ENCODE data around the gene FBXL13.

FBXL13 gene

DNA sequence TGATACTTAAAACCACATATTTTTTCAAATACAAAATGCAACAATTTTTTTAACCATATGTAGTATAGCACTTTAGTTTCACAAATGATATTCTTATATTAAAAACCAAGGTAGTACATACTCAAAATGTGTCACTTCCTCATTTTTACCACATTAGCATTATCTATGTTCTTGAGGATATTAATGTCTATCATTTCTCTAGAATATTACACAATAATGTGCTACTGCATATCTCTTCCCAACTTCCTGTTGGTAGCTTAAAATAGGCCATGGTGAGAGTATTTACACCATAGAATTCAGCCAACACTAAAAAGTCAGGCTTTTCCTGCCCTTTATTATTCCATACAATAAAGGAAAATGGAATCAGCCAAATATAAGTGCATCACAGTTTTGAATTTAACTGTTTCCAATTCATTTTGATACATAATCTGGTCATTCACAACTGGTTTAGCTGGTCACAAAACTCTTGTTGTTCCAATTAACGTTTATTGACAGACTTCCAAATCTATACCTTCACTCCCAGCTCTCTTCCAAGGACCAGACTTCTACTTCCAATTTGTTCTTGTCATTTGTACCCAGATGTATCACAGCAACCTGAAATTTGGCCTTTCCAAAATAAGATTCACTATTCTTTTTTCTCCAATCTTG lies 181.8 kb downstream of the FBXL13 start:
- DNase-seq (ENCODE audit: low spot score) = no peak

DNA sequence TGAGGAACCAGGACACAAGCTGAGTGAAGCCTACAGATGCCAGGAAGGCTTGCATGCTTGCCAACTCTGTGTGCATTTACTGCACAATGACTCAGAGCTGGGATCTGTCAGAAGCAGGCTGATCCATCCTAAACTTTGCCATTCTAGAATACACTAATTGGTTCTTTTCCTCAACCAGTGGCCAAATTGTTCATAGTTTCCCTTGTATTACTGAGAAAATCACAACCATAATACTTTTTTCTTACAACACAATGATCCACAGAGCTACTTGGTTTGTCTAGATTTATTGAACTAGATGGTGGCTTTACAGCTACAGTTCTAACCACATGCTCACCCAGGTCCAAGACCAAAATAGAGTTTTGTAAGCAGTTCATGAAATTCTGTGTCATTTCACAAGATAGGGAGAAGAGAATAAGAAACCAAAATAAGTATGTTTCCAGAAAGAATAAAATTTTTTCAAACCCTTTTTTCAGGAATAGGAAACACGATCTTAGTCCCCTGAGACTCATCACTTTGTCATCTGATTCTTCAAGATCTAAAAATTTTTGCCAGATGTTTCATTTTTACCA lies 182.8 kb downstream of the FBXL13 start:
- DNase-seq (ENCODE audit: low spot score) = no peak

DNA sequence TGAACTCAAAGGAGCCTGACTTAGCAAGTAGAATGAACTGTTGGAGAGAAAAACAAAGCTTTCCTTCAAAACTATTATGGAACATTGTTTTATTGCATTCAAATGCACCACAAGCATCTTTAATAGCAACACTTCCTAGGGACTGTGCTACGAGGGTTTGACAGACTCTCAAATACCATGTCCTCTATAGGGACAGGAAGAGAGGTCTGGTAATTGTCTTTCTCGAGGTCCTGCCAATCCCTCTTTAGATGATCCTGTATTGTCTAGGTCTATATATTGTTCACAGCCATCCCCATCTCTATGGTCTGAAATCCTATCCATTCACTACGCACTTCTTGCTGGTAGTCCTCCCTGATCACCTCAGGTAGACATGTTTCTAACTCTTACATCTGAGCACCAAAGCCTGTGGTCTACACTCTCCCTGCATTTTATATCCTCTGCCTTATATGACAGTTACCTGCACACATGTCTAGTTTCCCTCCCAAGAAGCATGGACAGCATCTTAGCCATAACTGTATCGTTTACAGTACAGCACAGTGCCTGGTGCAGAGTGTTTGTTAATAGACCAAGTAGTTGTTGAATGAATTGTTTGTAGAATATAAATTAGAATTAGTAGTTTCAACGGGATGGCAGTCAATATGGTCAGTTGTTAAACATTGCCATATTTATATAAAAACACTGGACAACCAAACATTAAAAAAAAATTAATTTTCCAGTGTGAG lies 183.5 kb downstream of the FBXL13 start:
- DNase-seq (ENCODE audit: low spot score) = no peak

DNA sequence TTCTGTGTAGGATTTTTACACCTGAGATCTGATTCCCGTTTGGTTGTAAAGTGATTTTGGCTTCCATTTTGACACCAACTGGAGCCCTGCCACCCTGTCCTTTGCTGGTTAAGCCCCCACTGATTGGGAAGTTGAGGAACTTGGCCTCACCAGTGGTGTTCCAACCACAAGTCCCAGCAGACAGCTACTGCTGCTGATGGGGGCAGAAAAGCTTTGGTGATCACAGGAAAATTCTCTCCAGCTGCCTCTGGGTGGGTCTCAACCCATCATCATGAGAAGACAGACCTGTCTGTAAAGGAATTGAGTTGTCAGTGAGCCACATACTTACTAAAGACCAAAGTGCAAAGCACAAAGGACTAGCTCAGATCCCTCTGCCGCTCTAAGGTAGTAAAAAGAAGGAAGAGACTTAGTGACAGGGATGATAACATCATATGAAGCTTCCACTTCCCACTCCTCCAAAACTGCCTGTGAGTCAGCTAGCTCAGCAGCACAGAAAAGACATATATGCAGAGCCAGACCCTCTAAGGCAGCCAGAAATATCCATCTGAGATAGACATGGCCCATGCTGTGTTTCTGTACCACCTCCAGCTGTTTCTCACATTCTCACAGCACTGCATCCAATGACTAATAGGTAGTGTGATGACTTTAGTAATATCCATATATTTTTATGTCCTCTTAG lies 184.2 kb downstream of the FBXL13 start:
- no peak for DNase-seq (ENCODE audit: low spot score)

DNA sequence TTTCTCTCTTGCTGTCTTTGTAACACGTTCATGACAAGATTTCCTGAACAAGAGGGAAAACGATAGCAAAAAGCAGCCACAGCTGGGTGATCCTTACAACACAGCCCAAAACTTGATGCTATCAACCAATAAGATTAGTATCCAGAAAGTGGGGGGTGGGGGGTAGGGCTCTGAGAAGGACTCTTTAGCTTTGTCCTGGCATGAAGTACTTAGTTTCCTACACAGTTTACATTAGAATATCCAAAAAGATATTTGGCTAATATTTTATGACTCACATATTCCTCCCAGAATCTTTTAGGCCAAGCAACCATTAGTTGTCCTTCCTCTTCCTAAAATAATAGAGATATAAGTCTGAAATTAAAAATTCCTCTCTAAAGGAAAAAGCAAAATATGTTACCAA lies 184.7 kb downstream of the FBXL13 start:
- DNase-seq (ENCODE audit: low spot score) = no peak

DNA sequence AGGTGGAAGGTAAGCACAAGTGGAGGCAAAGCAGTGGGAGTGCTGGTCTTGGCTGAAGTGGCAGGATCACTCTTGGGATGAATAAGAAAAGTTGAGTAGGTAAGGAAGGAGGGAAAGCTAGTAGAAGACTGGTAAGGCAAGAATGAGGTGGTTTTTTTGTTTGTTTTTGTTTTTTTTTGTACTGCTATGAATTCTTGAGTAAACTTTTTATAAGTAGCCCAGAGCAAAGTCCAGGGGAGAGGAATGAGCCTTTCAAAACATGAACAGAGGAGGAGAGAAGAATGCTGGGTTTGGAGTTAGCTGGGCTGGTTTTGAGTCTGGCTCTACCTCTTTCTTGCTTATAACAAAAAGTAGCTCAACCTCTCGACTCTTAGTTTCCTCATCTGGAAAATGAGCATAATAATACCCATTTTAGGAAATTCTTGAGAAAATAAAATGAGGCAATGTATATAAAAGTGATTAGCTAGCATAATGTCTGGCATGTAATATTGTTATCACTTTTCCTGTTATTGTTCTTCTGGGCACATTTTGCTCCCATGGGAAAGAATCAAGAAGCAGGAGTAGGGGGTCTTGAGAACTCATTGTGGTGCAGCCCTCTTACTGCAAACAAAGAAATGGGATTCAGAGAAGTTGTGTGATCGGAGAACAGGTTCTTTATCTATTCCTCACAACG lies 185.9 kb downstream of the FBXL13 start:
- no peak for DNase-seq (ENCODE audit: low spot score)

DNA sequence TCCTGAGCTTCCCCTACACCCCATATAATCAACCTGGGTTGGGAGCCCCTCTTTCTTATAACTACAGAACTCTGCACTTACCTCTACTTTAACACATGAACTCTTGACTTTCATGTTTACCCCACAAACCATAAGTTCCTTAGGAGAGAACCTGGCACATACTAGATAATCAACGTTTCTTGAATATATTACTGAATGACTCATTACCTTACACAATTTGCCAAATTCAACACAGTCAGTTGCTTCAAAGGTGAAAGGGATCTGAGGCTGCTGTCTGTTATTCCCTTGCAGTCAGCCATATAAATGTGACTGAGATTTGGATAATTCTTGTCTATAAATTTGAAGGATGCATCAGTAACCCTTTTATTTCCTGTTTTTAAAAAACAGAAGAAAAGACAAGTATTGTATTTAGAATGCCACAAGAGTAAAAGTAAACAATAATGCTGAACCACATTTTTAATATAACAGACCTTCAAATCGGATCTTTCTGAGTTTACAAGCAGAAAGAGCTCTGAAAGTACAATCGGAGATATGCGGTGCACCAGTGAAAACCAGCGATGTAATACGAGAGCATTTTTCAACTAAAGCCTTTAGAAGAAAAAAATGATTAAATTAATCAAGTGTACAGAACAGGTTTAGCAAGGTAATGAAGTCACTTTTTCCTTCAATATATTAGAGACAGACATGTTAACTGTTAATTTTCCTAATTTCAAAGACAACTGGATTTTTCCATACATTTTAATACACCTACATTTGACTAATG lies 191.3 kb downstream of the FBXL13 start:
- no peak for DNase-seq (ENCODE audit: low spot score)

DNA sequence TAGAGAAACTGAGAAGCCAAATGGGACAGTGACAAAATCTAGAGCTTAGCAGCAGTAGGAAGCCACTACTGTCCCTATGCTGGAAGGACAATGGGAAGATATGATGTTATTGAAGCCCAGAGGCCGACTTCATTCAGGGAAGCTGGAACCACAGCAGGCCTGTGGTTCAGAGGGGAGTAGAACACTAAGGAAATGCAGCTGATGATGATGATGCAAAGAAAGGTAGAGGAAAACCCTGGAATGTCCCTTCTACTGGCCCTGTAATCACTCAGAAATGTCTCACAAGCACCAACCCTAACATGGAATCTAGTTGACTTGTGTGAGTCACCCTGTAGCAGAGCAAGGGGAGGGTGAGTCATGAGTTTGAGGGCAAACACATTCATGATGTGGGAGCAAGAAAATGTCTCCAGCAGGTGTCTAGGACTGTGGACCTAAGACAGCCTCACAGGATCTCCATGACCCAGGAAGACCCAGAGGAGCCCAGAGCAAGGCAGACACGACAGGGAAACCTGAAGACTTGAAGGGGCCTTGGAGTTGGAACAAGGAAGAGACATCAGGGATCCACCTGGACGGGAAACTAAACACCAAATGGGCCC lies 198.8 kb downstream of the FBXL13 start:
- DNase-seq (ENCODE audit: low spot score) = no peak

DNA sequence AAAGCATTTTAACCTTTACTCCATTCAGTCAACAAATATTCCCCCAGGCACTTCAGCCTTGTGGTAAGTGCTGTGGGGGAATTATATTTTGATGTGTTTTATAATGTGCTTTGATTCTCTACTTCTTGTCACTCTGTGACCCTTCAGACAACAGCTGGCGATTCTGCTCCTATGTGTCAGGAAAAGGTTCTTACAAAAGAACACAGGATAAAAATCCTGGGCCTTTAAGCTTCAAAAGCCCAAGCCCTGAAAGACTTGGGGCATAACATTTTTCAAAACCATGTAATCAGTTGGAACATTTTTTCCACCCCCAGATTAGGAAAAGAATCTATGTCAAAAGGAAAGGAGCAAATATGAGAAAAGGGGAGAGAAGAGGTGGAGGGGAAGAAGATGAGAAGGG lies 199.6 kb downstream of the FBXL13 start:
- no peak for DNase-seq (ENCODE audit: low spot score)

DNA sequence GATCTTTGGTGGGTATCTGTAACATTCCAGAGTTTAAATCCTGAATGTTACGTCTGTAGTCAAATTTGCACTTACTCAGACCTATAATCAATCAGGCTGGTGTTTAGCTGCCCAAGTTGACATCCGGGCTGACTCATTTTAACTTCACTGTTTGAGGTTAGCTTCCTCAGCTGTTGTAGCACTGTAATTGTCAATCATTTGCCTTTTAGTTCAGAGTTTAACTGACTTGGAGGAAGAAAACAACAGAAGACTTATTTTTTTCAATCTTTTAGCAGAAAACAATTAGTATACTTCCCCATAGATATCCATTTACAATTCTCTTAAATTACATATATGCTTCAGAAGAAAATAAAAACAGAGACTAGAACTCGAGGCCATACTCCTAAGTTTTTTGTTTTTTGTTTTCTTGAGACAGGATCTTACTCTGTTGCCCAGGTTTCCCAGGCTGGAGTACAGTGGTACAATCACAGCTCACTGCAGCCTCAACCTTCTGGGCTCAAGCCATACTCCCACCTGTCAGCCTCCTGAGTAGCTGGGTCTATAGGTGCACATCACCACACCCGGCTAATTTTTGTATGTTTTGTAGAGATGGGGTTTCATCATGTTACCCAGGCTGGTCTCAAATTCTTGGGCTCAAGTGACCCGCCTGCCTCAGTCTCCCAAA lies 200.3 kb downstream of the FBXL13 start:
- no peak for DNase-seq (ENCODE audit: low spot score)

DNA sequence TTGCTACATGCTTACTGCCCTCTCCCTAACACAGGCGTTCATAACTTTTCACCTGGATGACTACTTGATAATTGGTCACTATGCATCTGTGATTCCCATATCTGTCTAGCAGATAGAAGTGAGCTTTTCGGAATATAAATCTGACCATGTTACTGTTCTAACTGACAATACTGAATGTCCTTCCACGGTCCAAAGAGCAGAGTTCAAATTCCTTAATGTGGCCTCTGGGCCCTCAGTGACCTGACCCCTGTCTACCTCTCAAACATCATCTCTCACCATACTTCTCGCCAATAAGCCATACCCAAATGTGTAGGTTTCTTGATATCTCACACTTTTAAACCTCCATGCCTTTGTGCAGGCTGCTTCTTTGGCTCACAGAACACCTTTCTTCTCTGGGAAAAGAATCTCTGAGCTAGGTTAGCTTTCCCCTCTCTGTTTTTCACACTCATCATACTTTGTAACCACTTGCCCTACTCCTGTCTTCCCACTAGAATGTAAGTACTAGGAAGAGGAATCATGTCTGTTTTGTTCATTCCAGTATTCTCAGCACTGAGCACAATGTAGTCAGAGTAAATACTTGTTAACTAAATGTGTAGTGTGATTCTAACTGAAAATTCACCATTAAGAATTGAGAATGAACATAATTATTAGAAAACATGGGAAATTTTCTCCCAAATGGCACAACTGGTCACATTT lies 201.0 kb downstream of the FBXL13 start:
- DNase-seq (ENCODE audit: low spot score) = no peak

DNA sequence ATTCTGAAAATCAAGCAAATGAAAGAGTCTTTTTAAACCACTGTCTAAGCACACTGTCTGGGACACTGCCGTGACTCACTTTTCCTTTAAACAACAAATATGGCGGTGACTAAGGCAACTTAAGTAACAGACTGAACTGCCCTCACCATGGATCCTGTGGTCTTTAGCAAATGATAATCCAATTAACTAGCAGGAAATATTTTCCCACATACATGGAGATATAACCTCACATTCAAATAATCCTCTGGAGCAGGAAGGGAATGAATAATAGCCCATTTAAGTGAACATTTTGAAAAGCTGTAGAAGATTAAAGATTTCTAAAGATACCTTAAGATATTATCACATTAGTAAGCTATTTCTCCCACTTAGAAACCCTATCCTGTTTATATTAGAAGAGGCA lies 202.1 kb downstream of the FBXL13 start:
- DNase-seq (ENCODE audit: low spot score) = no peak

DNA sequence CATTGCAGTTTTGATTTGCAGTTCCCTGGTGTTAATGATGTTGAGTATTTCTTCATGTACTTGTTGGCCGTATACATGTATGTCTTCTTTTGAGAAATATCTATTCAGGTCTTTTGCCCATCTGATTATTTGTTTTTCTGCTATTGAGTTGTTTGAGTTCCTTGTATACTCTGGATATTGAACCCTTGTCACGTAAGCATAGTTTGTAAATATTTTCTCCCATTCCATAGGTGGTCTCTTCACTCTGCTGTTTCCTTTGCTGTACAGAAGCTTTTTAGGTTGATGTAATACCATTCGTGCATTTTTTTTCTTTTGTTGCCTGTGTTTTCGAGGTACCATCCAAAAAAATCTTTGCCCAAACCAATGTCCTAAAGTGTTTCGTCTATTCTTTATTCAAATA lies 205.4 kb downstream of the FBXL13 start:
- no peak for DNase-seq (ENCODE audit: low spot score)

DNA sequence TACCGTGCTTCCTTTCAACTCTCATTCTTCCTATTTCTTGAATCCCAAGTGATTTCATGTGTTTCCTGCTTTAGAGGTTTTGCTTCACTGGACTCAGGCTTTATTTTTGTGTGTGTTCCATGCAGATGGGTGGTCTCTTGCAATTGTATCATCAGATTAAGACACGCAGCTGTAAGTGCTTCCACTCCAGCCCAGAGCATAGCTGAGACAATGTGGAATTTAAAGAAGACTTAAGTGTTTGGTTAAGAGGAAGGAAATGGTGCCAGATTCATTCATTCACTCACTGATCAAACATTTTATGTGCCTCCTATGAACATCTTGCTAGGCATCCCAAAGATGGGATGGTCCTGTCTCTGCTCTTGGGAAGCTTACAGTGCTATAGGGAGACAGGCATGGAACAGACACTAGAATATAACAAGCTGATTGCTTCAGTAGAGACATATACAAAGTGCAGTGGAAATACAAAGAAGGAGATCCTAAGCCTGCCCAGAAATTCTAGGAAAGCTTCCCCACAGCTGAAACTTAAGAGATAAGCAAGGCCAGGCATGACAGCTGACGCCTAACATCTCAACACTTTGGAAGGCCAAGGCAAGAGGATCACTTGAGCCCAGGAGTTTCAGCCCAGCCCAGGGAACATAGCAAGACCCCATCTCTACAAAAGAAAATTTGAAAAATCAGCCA lies 207.9 kb downstream of the FBXL13 start:
- DNase-seq (ENCODE audit: low spot score) = no peak

DNA sequence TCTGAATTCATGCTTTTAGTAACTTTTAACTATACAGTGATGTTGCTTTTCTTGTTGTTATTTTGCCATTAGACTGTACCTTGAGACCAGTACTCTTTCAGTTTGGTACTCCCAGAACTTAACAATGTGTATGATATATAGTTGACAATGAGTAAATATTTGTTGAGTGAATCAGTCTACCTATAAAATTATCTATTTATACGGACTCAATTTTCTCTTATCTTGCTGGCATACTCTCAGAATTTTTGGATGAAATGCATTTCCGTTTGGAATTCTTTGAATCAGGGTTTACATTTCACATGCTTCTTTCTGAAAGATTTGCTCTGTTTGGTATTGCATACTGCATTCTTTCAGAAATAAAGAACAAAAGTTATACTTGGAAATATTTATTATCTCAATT lies 209.6 kb downstream of the FBXL13 start:
- no peak for DNase-seq (ENCODE audit: low spot score)

DNA sequence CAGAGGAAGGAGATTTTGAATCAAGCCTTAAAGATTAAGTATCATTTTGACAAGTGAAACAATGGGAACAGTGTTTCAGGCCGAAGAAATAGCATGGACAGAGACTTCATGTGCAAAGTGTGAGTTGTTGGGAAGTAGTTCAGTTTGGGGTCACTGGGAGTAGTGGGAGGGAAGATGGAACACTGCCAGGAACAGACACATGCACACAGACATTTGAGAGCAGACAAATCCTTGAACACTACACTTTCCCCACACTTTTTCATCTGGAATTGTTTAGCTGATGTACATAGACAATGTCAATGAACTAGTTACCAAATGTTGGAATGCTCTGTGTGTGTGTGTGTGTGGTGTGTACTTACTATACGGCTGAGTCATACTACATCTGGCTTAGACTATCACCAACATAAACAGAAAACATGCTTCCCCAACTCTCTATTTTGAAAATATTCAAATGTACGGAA lies 214.2 kb downstream of the FBXL13 start:
- DNase-seq (ENCODE audit: low spot score) = no peak

DNA sequence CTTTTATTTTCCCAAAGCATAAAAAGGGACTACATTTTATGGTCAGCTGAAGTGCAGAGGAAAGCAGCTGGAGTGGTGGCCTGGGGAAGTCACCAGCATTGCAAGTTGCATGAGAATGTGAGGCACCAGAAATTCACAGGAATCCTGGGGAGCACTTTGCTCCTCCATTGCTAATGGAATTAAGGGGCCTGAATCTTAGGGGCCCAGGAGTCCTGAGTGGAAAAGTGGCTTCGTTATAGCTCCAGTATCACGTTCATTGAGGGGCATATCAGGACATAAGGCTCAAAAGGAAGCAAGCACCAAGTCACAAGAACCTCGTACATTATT lies 214.8 kb downstream of the FBXL13 start:
- DNase-seq (ENCODE audit: low spot score) = no peak

DNA sequence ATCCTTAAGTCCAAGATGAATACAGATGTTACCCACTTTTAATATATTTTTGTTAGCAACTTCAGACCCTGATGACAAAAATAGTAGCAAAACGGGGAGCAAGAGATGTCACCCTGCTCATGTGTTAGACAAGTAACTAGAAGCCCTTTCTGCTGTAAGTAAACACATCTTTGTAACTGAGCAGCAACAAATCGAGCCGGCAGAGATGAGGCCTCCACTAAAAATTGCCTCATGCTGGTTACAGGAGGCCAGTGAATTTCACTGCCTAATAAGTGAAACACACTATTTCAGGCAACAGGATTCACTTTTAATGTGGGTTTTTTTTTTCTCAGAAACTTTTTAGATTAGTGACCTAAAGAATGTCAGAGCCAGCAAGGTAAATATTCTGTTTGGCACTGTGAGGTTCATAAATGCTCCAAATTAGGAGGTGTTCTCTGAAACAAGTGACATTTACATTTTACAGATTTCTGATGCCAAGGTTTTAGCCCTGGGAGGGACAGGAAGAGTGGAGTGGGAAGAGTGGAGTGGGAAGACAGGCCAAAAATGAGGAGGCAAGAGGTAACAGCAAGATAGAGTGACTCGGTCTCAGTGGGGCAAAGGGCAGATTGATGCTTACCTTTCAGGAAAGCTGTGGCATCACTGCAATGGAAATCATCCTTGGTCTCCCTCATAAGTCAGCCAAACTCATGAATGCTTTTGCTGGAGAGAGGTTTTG lies 215.4 kb downstream of the FBXL13 start:
- no peak for DNase-seq (ENCODE audit: low spot score)

DNA sequence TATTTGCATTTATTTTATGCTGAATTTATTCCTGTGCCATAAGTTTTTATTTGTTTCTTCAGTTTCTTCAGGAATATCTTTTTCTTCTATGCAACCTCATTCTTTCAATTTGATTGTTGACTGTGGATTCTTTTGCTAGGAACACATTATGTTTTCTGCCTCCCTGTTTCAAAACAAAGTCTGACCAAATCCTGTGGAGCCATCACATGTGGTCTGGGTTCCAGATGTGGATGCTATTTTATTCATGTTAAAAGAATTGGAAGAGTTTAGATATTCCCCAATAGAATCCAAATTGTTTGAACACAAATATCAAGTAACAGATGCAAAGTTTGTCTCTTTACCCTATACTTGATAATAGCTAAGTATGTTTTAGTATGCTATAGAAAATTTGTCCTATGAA lies 218.6 kb downstream of the FBXL13 start:
- no peak for DNase-seq (ENCODE audit: low spot score)
